SK-N-SH treated with all-trans-retinoic acid at 6 μM for 48 hours (cell line): Measurements from ENCODE around the gene JAM2.
"Not testable (repeated sequence)": the region's sequence is repeated elsewhere in the genome, so short reads cannot be mapped to it uniquely, and the experiment has no call there.

ENCODE experiments used
- ATAC-seq: fragments of 200-7000 bp; cut with Tn5 transposase; 3 replicates; pipeline ENCODE4 v1.9.1; 2020; ENCODE audit warnings: mild to moderate bottlenecking, moderate library complexity
- ARNTL ChIP-seq: fragments of 450-650 bp; formaldehyde crosslinking; IDR thresholded peaks from 2 replicates; pipeline ENCODE4 v1.5.0; 2020; ENCODE audit warnings: low read depth, mild to moderate bottlenecking, moderate library complexity, borderline replicate concordance
- BACH2 ChIP-seq: fragments of 250-450 bp; sonication (Bioruptor Pico); IDR thresholded peaks from 2 replicates; pipeline ENCODE4 v1.9.0; 2021; ENCODE audit warnings: mild to moderate bottlenecking, borderline replicate concordance
- CREB5 ChIP-seq: fragments of 250-450 bp; sonication (Bioruptor Pico); IDR thresholded peaks from 2 replicates; pipeline ENCODE4 v1.5.1; 2020; ENCODE audit warnings: low read depth, mild to moderate bottlenecking, moderate library complexity
- CSRNP3 ChIP-seq: fragments of 250-450 bp; sonication (Bioruptor Pico); IDR thresholded peaks from 2 replicates; pipeline ENCODE4 v1.5.1; 2021; ENCODE audit warnings: mild to moderate bottlenecking, moderate library complexity
- ESRRG ChIP-seq: fragments of 250-450 bp; sonication (Bioruptor Pico); IDR thresholded peaks from 2 replicates; pipeline ENCODE4 v1.6.1; 2021; ENCODE audit warnings: mild to moderate bottlenecking
- GLIS3 ChIP-seq: fragments of 250-450 bp; sonication (Bioruptor Pico); IDR thresholded peaks from 2 replicates; pipeline ENCODE4 v1.5.0; 2020; ENCODE audit warnings: mild to moderate bottlenecking, moderate library complexity
- ISL1 ChIP-seq: fragments of 250-450 bp; sonication (Bioruptor Pico); IDR thresholded peaks from 2 replicates; pipeline ENCODE4 v2.1.2; 2022; ENCODE audit warnings: mild to moderate bottlenecking, moderate library complexity
- OSR1 ChIP-seq: fragments of 250-450 bp; sonication (Bioruptor Pico); IDR thresholded peaks from 2 replicates; pipeline ENCODE4 v1.8.0; 2022; ENCODE audit warnings: moderate library complexity, mild to moderate bottlenecking, inconsistent platforms
- PPARA ChIP-seq: fragments of 250-450 bp; sonication (Bioruptor Pico); IDR thresholded peaks from 2 replicates; pipeline ENCODE4 v1.5.0; 2020; ENCODE audit warnings: mild to moderate bottlenecking, borderline replicate concordance
- RARB ChIP-seq: fragments of 250-450 bp; sonication (Bioruptor Pico); IDR thresholded peaks from 2 replicates; pipeline ENCODE4 v1.8.0; 2021; ENCODE audit warnings: mild to moderate bottlenecking, moderate library complexity
- SNAI2 ChIP-seq: fragments of 250-450 bp; sonication (Bioruptor Pico); IDR thresholded peaks from 2 replicates; pipeline ENCODE4 v1.5.0; 2020; ENCODE audit warnings: mild to moderate bottlenecking, moderate library complexity
- TCF4 ChIP-seq: fragments of 250-450 bp; sonication (Bioruptor Pico); IDR thresholded peaks from 2 replicates; pipeline ENCODE4 v1.8.0; 2021; ENCODE audit warnings: mild to moderate bottlenecking, moderate library complexity, borderline replicate concordance
- ZC3H10 ChIP-seq: fragments of 250-450 bp; sonication (Bioruptor Pico); IDR thresholded peaks from 2 replicates; pipeline ENCODE4 v1.5.1; 2021; ENCODE audit warnings: mild to moderate bottlenecking, moderate library complexity
- ZFP3 ChIP-seq: fragments of 250-450 bp; sonication (Bioruptor Pico); IDR thresholded peaks from 2 replicates; pipeline ENCODE4 v1.5.0; 2020; ENCODE audit warnings: mild to moderate bottlenecking, moderate library complexity
- ZFP30 ChIP-seq: fragments of 450-650 bp; formaldehyde crosslinking; IDR thresholded peaks from 2 replicates; pipeline ENCODE4 v1.5.0; 2022; ENCODE audit warnings: mild to moderate bottlenecking, moderate library complexity
- ZNF565 ChIP-seq: fragments of 450-650 bp; formaldehyde crosslinking; conservative IDR thresholded peaks from 2 replicates; pipeline ENCODE4 v1.5.0; 2020; ENCODE audit warnings: low read depth, mild to moderate bottlenecking, moderate library complexity
- ZNF70 ChIP-seq: fragments of 450-650 bp; formaldehyde crosslinking; IDR thresholded peaks from 2 replicates; pipeline ENCODE4 v1.5.0; 2020; ENCODE audit warnings: mild to moderate bottlenecking, moderate library complexity
- ZNF8 ChIP-seq: fragments of 450-650 bp; formaldehyde crosslinking; IDR thresholded peaks from 2 replicates; pipeline ENCODE4 v1.5.0; 2020; ENCODE audit warnings: mild to moderate bottlenecking, moderate library complexity
- TF ChIP-seq, protein P1 (sequence below): fragments of 250-450 bp; sonication (Bioruptor Pico); IDR thresholded peaks from 2 replicates; pipeline ENCODE4 v1.5.0; 2020; ENCODE audit warnings: mild to moderate bottlenecking, moderate library complexity
- TF ChIP-seq, protein P2 (sequence below): fragments of 250-450 bp; sonication (Bioruptor Pico); IDR thresholded peaks from 2 replicates; pipeline ENCODE4 v1.8.0; 2021; ENCODE audit warnings: low read depth, mild to moderate bottlenecking, moderate library complexity, borderline replicate concordance
- TF ChIP-seq, protein P3 (sequence below): fragments of 250-450 bp; sonication (Bioruptor Pico); IDR thresholded peaks from 2 replicates; pipeline ENCODE4 v1.8.0; 2020; ENCODE audit warnings: mild to moderate bottlenecking, moderate library complexity, borderline replicate concordance

JAM2 gene

DNA sequence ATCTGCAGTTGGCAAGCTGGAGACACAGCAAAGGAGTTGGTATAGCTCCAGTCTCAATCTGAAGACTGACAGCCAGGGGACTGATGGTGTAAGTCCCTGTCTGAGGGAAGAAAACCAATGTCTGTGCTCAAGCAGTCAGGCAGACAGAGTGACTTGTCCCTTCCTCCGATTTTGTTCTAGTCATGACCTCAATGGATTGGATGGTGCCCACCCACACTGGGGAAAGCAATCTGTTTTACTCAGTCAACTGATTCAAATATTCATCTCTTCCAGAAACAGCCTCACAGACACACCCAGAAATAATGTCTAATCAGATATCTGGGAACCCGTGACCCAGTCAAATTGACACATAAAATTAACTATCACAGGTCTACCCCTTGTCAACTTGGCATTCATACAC is 19.9 kb upstream of the JAM2 start:
- no peak for ATAC-seq
- TF ChIP-seq ISL1 (CRISPR knock-in tag), result no peak
- no peak for TF ChIP-seq ZNF8 (CRISPR knock-in tag)
- TF ChIP-seq ZFP3 (CRISPR knock-in tag), result no peak
- TF ChIP-seq ARNTL (CRISPR knock-in tag), result no peak
- no peak for TF ChIP-seq ZC3H10
- TF ChIP-seq ZFP30 (CRISPR knock-in tag), result no peak
- TF ChIP-seq ZNF565 (CRISPR knock-in tag), result no peak
- no peak for TF ChIP-seq CREB5
- TF ChIP-seq, protein P1, sequence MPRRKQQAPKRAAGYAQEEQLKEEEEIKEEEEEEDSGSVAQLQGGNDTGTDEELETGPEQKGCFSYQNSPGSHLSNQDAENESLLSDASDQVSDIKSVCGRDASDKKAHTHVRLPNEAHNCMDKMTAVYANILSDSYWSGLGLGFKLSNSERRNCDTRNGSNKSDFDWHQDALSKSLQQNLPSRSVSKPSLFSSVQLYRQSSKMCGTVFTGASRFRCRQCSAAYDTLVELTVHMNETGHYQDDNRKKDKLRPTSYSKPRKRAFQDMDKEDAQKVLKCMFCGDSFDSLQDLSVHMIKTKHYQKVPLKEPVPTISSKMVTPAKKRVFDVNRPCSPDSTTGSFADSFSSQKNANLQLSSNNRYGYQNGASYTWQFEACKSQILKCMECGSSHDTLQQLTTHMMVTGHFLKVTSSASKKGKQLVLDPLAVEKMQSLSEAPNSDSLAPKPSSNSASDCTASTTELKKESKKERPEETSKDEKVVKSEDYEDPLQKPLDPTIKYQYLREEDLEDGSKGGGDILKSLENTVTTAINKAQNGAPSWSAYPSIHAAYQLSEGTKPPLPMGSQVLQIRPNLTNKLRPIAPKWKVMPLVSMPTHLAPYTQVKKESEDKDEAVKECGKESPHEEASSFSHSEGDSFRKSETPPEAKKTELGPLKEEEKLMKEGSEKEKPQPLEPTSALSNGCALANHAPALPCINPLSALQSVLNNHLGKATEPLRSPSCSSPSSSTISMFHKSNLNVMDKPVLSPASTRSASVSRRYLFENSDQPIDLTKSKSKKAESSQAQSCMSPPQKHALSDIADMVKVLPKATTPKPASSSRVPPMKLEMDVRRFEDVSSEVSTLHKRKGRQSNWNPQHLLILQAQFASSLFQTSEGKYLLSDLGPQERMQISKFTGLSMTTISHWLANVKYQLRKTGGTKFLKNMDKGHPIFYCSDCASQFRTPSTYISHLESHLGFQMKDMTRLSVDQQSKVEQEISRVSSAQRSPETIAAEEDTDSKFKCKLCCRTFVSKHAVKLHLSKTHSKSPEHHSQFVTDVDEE (CRISPR knock-in tag), result no peak
- TF ChIP-seq PPARA, result no peak
- TF ChIP-seq, protein P2, sequence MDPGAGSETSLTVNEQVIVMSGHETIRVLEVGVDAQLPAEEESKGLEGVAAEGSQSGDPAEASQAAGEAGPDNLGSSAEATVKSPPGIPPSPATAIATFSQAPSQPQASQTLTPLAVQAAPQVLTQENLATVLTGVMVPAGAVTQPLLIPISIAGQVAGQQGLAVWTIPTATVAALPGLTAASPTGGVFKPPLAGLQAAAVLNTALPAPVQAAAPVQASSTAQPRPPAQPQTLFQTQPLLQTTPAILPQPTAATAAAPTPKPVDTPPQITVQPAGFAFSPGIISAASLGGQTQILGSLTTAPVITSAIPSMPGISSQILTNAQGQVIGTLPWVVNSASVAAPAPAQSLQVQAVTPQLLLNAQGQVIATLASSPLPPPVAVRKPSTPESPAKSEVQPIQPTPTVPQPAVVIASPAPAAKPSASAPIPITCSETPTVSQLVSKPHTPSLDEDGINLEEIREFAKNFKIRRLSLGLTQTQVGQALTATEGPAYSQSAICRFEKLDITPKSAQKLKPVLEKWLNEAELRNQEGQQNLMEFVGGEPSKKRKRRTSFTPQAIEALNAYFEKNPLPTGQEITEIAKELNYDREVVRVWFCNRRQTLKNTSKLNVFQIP (CRISPR knock-in tag), result no peak
- TF ChIP-seq, protein P3, sequence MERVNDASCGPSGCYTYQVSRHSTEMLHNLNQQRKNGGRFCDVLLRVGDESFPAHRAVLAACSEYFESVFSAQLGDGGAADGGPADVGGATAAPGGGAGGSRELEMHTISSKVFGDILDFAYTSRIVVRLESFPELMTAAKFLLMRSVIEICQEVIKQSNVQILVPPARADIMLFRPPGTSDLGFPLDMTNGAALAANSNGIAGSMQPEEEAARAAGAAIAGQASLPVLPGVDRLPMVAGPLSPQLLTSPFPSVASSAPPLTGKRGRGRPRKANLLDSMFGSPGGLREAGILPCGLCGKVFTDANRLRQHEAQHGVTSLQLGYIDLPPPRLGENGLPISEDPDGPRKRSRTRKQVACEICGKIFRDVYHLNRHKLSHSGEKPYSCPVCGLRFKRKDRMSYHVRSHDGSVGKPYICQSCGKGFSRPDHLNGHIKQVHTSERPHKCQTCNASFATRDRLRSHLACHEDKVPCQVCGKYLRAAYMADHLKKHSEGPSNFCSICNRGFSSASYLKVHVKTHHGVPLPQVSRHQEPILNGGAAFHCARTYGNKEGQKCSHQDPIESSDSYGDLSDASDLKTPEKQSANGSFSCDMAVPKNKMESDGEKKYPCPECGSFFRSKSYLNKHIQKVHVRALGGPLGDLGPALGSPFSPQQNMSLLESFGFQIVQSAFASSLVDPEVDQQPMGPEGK (CRISPR knock-in tag), result no peak
- TF ChIP-seq ESRRG, result no peak
- TF ChIP-seq SNAI2 (CRISPR knock-in tag), result no peak
- no peak for TF ChIP-seq OSR1 (CRISPR knock-in tag)
- TF ChIP-seq ZNF70 (CRISPR knock-in tag), result no peak
- TF ChIP-seq BACH2 (CRISPR knock-in tag), result no peak
- TF ChIP-seq GLIS3 (CRISPR knock-in tag), result no peak
- TF ChIP-seq RARB (CRISPR knock-in tag), result no peak

DNA sequence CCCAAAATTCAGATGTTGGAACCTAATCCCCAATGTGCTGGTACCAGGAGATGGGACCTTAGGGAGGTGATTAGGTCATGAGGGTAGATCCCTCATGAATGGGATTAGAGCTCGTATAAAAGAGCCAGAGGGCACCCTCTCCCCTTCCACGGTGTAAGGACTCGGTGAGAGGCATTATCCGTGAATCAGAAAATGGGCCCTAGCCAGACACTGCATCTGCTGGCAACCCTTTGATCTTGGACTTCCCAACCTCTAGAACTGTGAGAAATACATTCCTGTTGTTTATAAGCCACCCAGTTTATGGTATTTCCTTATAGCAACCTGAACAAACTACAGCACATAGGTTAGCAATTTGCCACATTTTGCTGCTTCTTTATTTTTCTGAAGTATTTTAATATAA is 14.5 kb upstream of the JAM2 start:
- no peak for ATAC-seq

GRCh38 chr21:25625036-25625435 is 14.0 kb upstream of the JAM2 start:
- no peak for ATAC-seq
- no peak for TF ChIP-seq ESRRG
- TF ChIP-seq ZNF565 (CRISPR knock-in tag), result no peak
- TF ChIP-seq, protein P2 (CRISPR knock-in tag), result no peak
- no peak for TF ChIP-seq GLIS3 (CRISPR knock-in tag)
- TF ChIP-seq PPARA, result no peak
- TF ChIP-seq ZFP30 (CRISPR knock-in tag), result no peak
- no peak for TF ChIP-seq ISL1 (CRISPR knock-in tag)
- TF ChIP-seq BACH2 (CRISPR knock-in tag), result no peak
- TF ChIP-seq CSRNP3 (CRISPR knock-in tag), result no peak
- TF ChIP-seq ARNTL (CRISPR knock-in tag), result no peak
- no peak for TF ChIP-seq TCF4

More for the DNA sequence above, 14.5 kb upstream of the JAM2 start:
- TF ChIP-seq TCF4 (no peak), SNAI2 (CRISPR knock-in tag) (no peak), OSR1 (CRISPR knock-in tag) (no peak), PPARA (no peak)

GRCh38 chr21:25625776-25626555 is 13.1 kb upstream of the JAM2 start:
- not testable (repeated sequence) for ATAC-seq
